Stomach (tissue), 9 donors: ENCODE measurements around the gene INSR. TPM values are rescaled to one million over a fixed set of nuclear protein-coding genes. Genes with fewer than 3 reads are reported as not detected.

Source experiments
- DNase-seq, 2 donors: peaks; one replicate each; pipeline versions ENCODE4 v3.0.0 to v3.0.0-alpha.2; 2013 to 2019
- H3K27ac ChIP-seq, 5 donors: fragments of 200-600 bp in 4 of 5; sonication (generic) in 4 of 5; one replicate each; pipeline ENCODE4 v1.5.1; 2013 to 2019; ENCODE audit warnings: mild to moderate bottlenecking in 1 of 5, moderate library complexity in 1 of 5
- H3K27me3 ChIP-seq, 3 donors: fragments of 200-600 bp; sonication (generic); one replicate each; pipeline ENCODE4 v1.5.1; 2017 to 2019; ENCODE audit warnings: mixed run types in 1 of 3
- H3K36me3 ChIP-seq, 4 donors: fragments of 200-600 bp; sonication (generic); 1 replicate in 3 of 4; 2 replicates in 1 of 4; pipeline ENCODE4 v1.5.1; 2016 to 2019
- H3K4me1 ChIP-seq, 4 donors: fragments of 200-600 bp; sonication (generic); one replicate each; pipeline ENCODE4 v1.5.1; 2016 to 2019
- H3K4me3 ChIP-seq, 4 donors: fragments of 200-600 bp; sonication (generic) in 3 of 4; one replicate each; pipeline ENCODE4 v1.5.1; 2016 to 2019; ENCODE audit warnings: mild to moderate bottlenecking in 1 of 4
- H3K9me3 ChIP-seq, 4 donors: fragments of 200-600 bp; sonication (generic); one replicate each; pipeline ENCODE4 v1.5.1; 2016 to 2019
- CTCF ChIP-seq, 7 experiments: fragments of 450-650 bp in 4 of 7; fragments of 200-600 bp in 3 of 7; sonication (generic) in 3 of 7; IDR thresholded peaks; one replicate each; pipeline ENCODE4 v1.5.1; 2016 to 2019; ENCODE audit warnings: antibody characterized with exemption in 7 of 7, control low read depth in 2 of 7, mild to moderate bottlenecking in 1 of 7
- EP300 ChIP-seq: sonication (generic); formaldehyde crosslinking; IDR thresholded peaks from one replicate; pipeline ENCODE4 v1.6.1; 2017; ENCODE audit warnings: antibody characterized with exemption
- POLR2A ChIP-seq, 4 donors: fragments of 450-650 bp; IDR thresholded peaks; one replicate each; pipeline ENCODE4 v1.6.1; 2016; ENCODE audit warnings: antibody characterized with exemption in 4 of 4, control low read depth in 2 of 4, mild to moderate bottlenecking in 1 of 4, moderate library complexity in 1 of 4
- POLR2AphosphoS5 ChIP-seq, 3 donors: sonication (generic); formaldehyde crosslinking; IDR thresholded peaks; one replicate each; pipeline ENCODE4 v1.6.1; 2016; ENCODE audit warnings: antibody characterized with exemption in 3 of 3
- WGBS, 5 donors: extraction: QIAGEN DNeasy Blood & Tissue Kit in 3 of 5; methylation state at CpG; one replicate each; pipeline versions ENCODE4 v1.1.5 to v1.1.7; 2013 to 2018; 5-methylcytosine and 5-hydroxymethylcytosine counted together
- intact Hi-C: fragments of 100-400 bp; cut with DNase I; formaldehyde crosslinking; loops from one replicate; pipeline ENCODE4 v1.15.1; 2023; ENCODE audit warnings: low total_unique reads
- polyA plus RNA-seq, 3 donors: library from polyadenylated mRNA; stranded (reverse); fragments of 200-250 nt; gene quantifications; one replicate each; pipeline ENCODE4 v1.2.3, GENCODE V29; 2013
- total RNA-seq, 5 donors: library from RNA; depleted of rRNA; stranded (reverse); fragments of >200 nt; gene quantifications; one replicate each; pipeline versions ENCODE4 v1.1.0 to v1.2.3, GENCODE V29; 2014 to 2016
- donor health status: healthy with polysubstance abuse.
- donor health status: Bipolar disorder and iron deficiency.
- donor health status: healthy.

INSR gene
- total and polyA plus RNA-seq, 8 donors, result 4.4 to 513 (median 66.4) TPM

GRCh38 chr19:7328647-7329046 is 34.4 kb upstream of the INSR start:
- DNase-seq, result no peak
- Histone ChIP-seq H3K9me3 (peaks cover 0 to 6% (median 0%) of the 10 kb centered on the region in 4 donors), H3K36me3 (no peaks in the 10 kb centered on the region), H3K27me3 (no peaks in the 10 kb centered on the region), H3K27ac (no peak overlapping the region), H3K4me3 (no peak overlapping the region), H3K4me1 (no peaks in the 10 kb centered on the region)
- no peak for TF ChIP-seq EP300
- TF ChIP-seq POLR2A (IDR thresholded peaks at IDR 0.05), result no peak
- no peak for TF ChIP-seq POLR2AphosphoS5 (IDR thresholded peaks at IDR 0.05)
- no peak for TF ChIP-seq CTCF (IDR thresholded peaks at IDR 0.05)
- intact Hi-C loops, result no loop called here
- WGBS, 5 donors, result 81 to 91% (median 86%) methylated on average over 4 of the region's 4 CpGs

GRCh38 chr19:7327802-7328201 is 33.6 kb upstream of the INSR start:
- no peak for TF ChIP-seq POLR2A (IDR thresholded peaks at IDR 0.05)
- TF ChIP-seq CTCF (IDR thresholded peaks at IDR 0.05), result no peak
- no peak for TF ChIP-seq POLR2AphosphoS5 (IDR thresholded peaks at IDR 0.05)
- no peak for TF ChIP-seq EP300
- H3K4me3 ChIP-seq, result no peak overlapping the region
- WGBS, 5 donors, result 68 to 85% (median 75%) methylated on average over 1 of the region's 1 CpG
- intact Hi-C loops, result no loop called here
- H3K27ac ChIP-seq, result no peak overlapping the region
- DNase-seq, result no peak
- H3K27me3 ChIP-seq, result no peaks in the 10 kb centered on the region
- peaks cover 0 to 6% (median 0%) of the 10 kb centered on the region in 4 donors for H3K9me3 ChIP-seq
- no peaks in the 10 kb centered on the region for H3K4me1 ChIP-seq
- H3K36me3 ChIP-seq, result no peaks in the 10 kb centered on the region

- intact Hi-C loops, result no loop called here
- TF ChIP-seq POLR2AphosphoS5 (IDR thresholded peaks at IDR 0.05), result no peak
- no peak for TF ChIP-seq EP300
- TF ChIP-seq POLR2A (IDR thresholded peaks at IDR 0.05), result no peak
- TF ChIP-seq CTCF (IDR thresholded peaks at IDR 0.05), result peak in 1 of 7 experiments; percentile 20
- no peaks in the 10 kb centered on the region for H3K36me3 ChIP-seq
- DNase-seq, result no peak
- H3K27ac ChIP-seq, result no peak overlapping the region
- H3K4me3 ChIP-seq, result no peak overlapping the region
- no peaks in the 10 kb centered on the region for H3K27me3 ChIP-seq
- 70 to 82% (median 79%) methylated on average over 7 to 10 of the region's 10 CpGs for WGBS, 5 donors
- H3K9me3 ChIP-seq, result peaks cover 0 to 6% (median 0%) of the 10 kb centered on the region in 4 donors
- peaks cover 0 to 4% (median 0%) of the 10 kb centered on the region in 4 donors for H3K4me1 ChIP-seq
Observed at GRCh38 chr19:7326105-7326877, 32.1 kb upstream of the INSR start.

GRCh38 chr19:7318176-7318575 is 24.0 kb upstream of the INSR start:
- WGBS, 5 donors, result 43 to 69% (median 47%) methylated on average over 2 of the region's 2 CpGs
- DNase-seq, result no peak
- intact Hi-C loops, result no loop called here
- Histone ChIP-seq H3K27me3 (no peaks in the 10 kb centered on the region), H3K4me3 (no peak overlapping the region), H3K9me3 (peaks cover 0 to 8% (median 3%) of the 10 kb centered on the region in 4 donors), H3K27ac (no peak overlapping the region), H3K4me1 (peaks cover 0 to 8% (median 2%) of the 10 kb centered on the region in 4 donors), H3K36me3 (no peaks in the 10 kb centered on the region)
- TF ChIP-seq POLR2A (IDR thresholded peaks at IDR 0.05) (no peak), POLR2AphosphoS5 (IDR thresholded peaks at IDR 0.05) (no peak), CTCF (IDR thresholded peaks at IDR 0.05) (no peak), EP300 (no peak)
